NT2/D1 (cell line): ENCODE data around the gene ARHGAP42.

Experiments used
- SUZ12 ChIP-seq: IDR thresholded peaks from 2 replicates; pipeline ENCODE4 v1.6.1; 2011; ENCODE audit not compliant: insufficient read length, insufficient read depth; ENCODE audit errors: extremely low read depth
- YY1 ChIP-seq: IDR thresholded peaks from 2 replicates; pipeline ENCODE4 v1.6.1; 2011; ENCODE audit not compliant: insufficient read length, insufficient read depth
- ZNF274 ChIP-seq: IDR thresholded peaks from 2 replicates; pipeline ENCODE4 v1.6.1; 2011; ENCODE audit warnings: mild to moderate bottlenecking, low read depth, low read length

DNA sequence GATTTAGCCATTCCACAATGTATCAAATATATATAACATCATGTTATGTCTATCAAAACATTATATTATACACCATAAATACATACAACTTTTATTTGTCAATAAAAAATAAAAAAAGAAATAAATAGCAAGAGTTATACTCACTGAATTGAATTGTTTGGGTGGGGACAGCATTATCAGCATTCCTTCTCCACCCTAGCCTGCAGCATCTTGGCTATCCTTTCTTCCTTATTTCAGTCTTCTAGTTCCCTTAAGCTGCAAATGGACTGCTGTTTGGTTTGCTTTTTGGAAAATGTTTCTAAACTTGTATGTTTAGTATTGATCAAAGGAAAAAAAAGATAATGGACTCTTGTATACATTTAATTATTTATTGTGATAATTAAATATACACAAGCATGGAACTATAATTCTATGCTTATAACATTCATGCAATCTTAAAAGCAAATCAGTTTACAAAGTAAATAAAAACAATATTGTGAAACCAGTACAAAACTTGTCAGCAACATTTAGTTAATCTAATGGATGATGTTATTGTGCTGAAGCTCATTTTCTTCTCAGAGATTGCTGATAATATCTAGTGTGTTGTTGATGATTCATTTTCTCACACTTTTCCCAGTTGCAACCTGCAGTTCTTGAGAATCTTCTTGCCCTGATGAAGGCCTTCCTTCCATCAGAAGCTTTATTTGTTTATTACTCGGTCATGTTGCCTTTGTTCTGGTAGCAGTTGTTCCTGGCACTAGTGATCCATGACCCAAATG is 5.0 kb downstream of the ARHGAP42 start:
- TF ChIP-seq ZNF274: no peak
- TF ChIP-seq YY1: no peak
- TF ChIP-seq SUZ12: no peak
